Stimulated activated CD4-positive, alpha-beta T cell treated with anti-CD3 and anti-CD28 coated beads, Interleukin-2, amount 100 ng/mL, for 24 hours (primary cell): ENCODE data around the gene PARP4.
"Not testable (repeated sequence)": the region's sequence is repeated elsewhere in the genome, so short reads cannot be mapped to it uniquely, and the experiment has no call there.

Experiments
- DNase-seq, 2 donors: peaks; one replicate each; pipeline ENCODE4 v3.0.0-alpha.2; 2020

PARP4 gene

DNA sequence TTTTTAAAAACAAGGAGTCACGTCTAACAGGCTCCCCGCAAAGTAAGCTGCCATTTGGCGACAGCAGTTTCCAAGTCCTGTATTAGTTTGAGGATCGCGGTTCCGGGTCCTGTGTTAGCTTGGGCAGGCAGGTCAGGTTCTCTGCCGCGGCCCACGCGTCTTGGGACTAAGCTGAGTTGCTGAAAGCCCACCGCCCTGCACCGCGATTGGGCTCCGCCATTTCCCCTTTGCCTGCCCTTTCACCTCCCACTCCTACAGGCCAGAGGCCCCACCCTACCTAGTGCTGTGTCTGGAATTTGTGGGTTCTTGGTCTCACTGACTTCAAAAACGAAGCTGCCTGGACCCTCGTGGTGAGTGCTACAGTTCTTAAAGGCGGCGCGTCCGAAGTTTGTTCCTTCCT lies 6.8 kb downstream of the PARP4 start:
- no peak for DNase-seq

GRCh38 chr13:24505256-24505655 lies 7.3 kb downstream of the PARP4 start:
- no peak for DNase-seq

- no peak for DNase-seq
These were observed 9.2 kb downstream of the PARP4 start for GRCh38 chr13:24503379-24503696.

DNA sequence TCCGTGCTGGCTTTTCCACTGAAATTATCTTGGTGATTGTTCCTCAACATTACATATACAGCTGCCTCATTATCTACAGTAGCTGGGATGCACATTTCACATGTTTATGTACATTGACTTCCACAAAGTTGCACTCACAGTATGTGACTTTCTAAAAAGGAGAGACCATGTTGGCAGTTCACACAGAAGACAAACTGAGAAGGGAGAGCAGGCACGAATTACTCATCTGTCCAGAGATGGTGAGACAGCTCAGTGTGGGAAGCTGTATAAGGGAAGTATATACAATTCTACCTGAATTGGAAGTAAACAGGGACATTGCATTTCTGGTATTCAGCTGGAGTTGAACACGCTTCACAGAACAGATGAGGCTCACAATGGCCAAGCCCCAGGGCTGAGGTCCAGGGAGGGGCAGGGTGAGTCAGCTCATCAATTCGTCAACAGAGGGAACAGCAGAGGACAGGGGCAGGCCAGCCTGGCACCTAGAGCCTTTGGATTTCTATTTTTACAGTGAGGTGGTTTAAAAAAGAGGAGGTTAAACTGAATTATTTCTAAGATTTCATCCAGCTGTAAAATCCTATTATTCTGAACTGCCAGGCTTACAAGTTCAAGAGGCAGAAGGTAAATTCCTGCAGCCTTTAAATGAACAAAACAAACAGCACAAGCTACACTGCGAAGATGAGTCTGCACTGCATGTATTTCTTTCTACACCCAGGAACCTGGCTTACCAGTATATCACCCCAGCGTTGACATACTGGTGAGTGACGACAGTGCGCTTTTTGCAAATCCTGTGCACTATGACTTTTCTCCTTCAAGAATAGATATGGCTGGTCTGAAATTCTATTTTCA lies 9.8 kb downstream of the PARP4 start:
- DNase-seq = no peak

DNA sequence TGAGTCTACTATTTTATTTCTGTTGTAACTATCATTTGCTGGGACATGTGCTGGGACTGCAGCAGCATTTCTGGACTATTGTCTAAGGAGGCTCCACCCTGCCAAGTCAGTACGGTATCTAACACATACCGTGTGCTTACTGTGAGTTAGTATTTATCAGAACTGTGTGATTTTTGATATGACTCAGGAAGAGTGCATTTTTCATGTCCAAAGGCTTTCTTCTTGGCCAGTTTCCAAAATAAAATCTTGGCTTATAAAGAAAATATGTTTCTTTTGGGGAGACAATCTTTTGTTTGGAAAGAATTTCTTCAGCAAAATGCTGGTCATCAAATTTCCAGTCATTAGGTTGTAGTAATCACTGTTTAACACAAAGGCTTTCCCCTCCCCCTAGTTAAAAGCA lies 11.6 kb downstream of the PARP4 start:
- DNase-seq = no peak

DNA sequence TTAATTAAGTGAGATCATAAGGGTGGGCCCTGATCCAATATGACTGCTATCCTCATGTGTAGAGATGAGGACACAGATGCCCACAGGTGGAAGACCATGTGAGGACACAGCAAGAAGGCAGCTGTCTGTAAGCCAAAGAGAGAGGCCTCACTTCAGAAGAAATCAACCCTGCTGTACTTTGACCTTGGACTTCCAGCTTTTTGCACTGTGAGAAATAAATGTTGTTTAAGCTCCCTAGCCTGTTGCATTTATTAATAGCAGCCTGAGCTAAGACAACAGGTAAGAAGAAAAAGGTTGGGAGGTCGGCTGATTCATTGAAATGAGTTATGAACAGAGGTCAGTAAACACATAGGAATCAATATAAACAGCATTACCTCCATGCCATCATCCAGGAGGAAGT lies 14.8 kb downstream of the PARP4 start:
- DNase-seq = no peak

- DNase-seq = not testable (repeated sequence)
These were observed 16.3 kb downstream of the PARP4 start for GRCh38 chr13:24496295-24496694.

DNA sequence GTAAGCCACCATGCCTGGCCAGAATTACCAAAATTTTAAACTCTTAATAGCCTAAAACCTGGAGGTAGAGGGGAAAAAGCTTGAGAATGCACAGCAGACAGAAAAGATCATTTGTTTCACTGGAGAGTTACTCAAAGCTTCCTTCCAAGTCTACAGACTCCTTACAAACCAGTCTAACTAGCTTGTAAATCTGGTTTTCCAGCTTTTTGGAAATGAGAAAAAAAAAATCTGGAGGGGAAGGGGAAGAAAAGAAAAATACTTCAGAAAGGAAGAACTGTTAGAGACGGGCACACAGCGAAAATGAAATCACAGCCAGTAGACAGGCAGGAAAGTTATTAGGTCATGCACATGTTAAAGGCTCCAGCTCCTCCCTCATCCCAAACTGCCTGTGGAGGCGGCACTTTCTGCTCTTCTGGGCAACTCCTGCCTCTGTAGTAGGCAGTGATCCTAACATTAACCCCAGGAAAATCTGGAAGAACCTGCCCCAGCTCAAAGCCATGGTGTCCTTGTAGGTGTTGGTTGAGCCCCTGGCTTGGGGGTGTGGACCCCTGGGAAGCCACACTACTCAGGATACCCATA lies 17.3 kb downstream of the PARP4 start:
- DNase-seq = no peak

- no peak for DNase-seq
These were observed 19.2 kb downstream of the PARP4 start for GRCh38 chr13:24493356-24493755.

- DNase-seq = no peak
These were observed 20.7 kb downstream of the PARP4 start for GRCh38 chr13:24491845-24492244.

DNA sequence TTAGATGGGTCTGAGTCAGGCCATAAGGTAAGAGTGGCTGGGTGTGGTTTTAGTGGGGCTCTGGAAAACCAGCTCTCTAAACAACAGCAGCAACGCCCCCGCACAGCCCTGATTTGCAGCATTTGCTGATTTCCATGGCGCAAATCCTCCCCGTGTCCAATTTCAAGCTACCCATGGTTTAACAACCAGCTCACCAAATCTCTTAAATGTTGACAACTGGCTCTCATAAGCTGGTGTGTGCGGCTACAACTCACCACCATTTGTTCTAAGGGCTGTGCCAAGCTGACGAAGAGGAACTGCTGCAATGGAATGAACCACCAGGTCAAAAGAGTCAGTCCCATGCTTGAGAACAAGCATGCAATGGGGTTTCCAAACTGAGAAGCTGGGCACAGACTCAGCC lies 22.9 kb downstream of the PARP4 start:
- no peak for DNase-seq

DNA sequence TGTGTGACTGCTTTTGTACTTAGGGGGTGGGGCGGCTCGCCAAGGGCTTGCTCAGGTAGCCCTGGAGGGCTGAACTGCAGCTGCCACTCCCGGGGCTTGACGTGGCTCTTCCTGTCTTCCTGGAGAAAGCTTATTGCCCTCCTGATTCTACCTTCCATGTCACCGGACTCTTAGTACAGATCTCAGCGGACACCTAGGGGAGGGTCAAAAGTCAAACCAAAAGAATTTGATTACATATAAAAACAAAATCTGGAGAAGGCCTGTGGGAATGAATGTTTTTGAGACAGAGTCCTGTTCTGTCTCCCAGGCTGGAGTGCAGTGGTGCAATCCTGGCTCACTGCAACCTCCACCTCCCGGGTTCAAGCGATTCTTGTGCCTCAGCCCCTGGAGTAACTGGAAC lies 24.5 kb downstream of the PARP4 start:
- not testable (repeated sequence) for DNase-seq

DNA sequence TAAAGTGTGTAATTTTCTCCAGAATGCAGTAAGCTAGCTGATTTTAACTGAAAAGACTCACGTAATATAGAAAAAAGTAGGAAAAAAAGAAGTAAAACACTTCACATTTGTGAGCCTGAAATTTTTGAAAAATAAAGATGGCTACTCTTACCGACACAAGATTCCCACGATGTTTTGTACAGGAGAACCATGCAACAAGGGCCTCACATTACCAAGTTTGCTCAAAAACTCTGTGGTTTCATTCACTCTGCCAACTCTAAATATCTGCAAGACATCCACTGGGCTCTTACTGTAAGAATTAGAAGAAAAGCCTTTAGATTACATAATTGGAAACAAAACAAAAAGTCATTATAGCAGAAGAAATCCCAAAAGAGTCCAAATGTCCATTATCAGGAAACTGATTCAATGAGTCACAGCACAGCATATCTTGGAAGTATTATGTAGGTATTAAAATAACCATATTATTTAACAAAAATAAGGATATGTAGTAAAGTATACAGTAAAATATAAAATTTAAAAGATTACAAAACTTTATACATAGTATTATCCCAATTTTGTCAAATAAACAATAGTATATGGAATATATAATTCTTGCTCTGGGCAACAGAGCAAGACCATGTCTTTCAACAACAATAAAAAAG lies 26.4 kb downstream of the PARP4 start:
- DNase-seq = not testable (repeated sequence)

DNA sequence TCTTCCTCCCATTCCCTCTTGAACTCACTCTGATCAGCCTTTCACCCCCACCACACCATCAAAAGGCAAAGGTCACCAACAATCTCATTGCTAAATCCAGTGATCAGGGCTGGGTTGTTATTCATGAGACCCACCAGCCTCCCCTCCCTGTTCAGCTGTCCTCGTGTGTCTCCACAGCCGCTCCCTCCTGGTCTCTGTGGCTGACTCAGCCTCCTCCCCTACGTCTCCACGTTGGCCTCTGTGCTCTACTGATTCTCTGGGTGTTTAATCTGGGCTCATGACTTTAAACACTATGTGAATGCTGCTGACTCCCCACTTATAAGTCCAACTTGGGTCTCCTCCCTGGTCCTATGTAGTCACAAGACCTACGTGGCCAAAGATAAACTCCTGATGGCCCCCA lies 38.9 kb downstream of the PARP4 start:
- no peak for DNase-seq

GRCh38 chr13:24472129-24472528 lies 40.4 kb downstream of the PARP4 start:
- not testable (repeated sequence) for DNase-seq

DNA sequence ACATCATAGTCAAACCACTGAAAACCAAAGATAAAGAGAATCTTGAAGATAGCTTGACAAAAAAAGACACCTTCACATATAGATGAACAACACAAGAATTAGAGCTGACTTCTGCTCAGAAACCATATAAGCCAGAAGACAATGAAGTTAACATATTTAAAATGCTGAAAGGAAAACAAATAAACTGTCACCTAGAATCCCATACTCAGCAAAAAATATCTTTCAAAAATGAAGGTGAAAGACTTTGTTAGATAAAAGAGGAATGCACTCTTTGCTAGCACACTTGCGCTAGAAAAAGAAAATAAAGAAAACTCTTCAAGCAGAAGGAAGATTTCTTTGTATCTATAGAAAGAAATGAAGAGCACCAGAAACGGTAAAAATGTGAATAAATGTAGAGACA lies 49.5 kb downstream of the PARP4 start:
- no peak for DNase-seq

GRCh38 chr13:24460256-24460655 lies 52.3 kb downstream of the PARP4 start:
- no peak for DNase-seq

DNA sequence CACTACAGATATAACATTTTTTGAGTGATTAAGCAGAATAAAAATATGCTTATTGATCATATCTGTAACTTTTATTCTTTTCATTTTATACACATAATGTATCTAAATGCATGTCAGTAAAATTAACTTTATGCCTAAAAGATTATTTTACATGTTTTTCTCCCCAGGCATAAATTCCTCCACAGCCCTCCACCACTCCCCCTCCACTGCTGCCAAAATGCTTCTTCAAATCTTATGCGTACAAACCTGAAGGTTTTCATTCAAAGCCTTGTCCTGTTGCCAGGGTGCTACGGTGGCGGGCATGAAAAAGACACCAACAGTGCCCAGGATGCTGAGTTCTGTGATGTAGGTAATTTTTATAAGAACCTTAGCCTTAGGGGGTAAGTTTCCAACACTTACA lies 52.9 kb downstream of the PARP4 start:
- DNase-seq = no peak

DNA sequence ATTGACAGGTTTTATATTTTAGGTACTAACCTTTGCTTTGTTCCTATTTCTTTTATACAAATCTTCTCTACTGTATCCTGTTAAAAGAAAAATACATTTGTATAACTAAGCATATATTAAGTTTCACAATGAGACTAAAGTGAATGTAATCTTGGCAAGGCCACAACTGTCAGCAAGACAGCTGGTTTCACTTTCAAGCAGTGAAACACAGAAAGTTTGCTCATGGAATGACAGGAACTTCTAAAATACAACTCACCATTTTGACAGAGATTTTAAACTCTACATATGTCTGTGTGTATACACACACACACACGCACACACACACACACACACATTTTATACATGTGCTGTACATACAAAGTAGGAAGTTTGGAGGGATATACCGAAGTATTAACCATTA lies 53.3 kb downstream of the PARP4 start:
- no peak for DNase-seq

DNA sequence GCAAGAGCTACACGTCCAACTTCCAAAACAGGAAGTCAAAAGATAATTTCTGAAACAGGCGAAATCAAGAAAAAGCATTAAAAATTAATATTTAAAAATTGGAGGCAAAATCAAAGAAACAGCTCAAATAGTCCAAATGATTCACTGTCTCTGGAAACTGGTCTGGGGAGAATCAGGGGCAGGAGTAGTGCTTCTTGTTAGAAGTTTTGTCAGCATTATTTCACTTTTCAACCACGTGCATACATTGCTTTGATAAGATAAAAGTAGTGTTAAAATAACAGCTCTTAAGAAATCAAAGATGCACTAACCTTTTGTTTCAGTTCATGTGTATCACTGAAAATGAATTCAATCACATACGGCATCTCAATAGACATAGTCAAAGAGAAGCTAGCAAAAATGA lies 53.8 kb downstream of the PARP4 start:
- DNase-seq = no peak

DNA sequence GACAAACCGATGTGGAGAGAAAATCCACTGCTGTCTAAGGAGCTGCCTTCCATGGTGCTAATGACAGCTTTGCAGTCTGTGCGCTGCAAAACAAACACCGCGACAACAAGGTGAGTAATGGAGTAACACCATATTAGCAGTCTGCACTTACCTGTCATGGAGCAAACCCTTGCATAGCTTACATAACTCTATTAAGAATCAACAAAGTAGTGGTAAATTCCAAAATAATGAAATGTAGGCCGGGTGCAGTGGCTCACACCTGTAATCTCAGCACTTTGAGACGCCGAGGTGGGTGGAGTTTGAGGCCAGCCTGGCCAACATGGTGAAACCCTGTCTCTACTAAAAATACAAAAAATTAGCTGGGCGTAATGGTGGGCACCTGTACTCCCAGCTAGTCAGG lies 56.2 kb downstream of the PARP4 start:
- no peak for DNase-seq

DNA sequence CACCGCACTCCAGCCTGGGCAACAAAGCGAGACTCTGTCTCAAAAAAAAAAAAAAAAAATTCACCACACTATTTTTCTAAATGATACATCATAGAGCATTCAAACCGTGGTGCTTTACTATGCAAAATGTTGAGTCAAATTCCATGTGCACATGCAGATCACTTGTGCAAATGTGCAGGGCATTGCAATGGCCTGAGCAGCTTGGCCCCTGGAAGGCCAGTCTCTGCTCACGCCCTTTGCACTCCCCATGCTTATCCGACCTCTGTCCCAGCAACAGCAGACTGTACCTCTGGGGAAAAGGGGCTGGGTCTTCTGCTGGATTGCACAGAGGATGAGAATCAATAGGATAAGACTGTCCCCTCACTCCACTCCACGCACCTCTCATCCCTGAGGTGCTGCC lies 58.5 kb downstream of the PARP4 start:
- no peak for DNase-seq

- no peak for DNase-seq
These were observed 60.5 kb downstream of the PARP4 start for GRCh38 chr13:24452044-24452443.

- DNase-seq = no peak
These were observed 62.0 kb downstream of the PARP4 start for GRCh38 chr13:24450530-24450929.
